Cardiac fibroblast (primary cell): Measurements from ENCODE around the gene TLR6.

Source experiments
- DNase-seq, 2 donors: peaks; one replicate each; pipeline versions ENCODE4 v3.0.0 to v3.0.0-alpha.2; 2010; ENCODE audit warnings: low read depth in 2 of 2
- H3K4me3 ChIP-seq, 2 donors: replicated peaks in 1 of 2; 1 replicate in 1 of 2; 2 replicates in 1 of 2; pipeline ENCODE4 v1.5.1; 2011; ENCODE audit warnings: low read depth in 2 of 2, low read length in 2 of 2, mild to moderate bottlenecking in 2 of 2, moderate library complexity in 1 of 2
- TF ChIP-seq, protein P1 (sequence below): IDR thresholded peaks from one replicate; pipeline ENCODE4 v1.5.1; 2011; ENCODE audit warnings: low read depth, mild to moderate bottlenecking, low read length, inconsistent platforms

The TLR6 gene

GRCh38 chr4:38868059-38868960, 11.7 kb upstream of the TLR6 start:
- peak overlapping the region; percentile 78 to 93 for H3K4me3 ChIP-seq
- TF ChIP-seq, protein P1, sequence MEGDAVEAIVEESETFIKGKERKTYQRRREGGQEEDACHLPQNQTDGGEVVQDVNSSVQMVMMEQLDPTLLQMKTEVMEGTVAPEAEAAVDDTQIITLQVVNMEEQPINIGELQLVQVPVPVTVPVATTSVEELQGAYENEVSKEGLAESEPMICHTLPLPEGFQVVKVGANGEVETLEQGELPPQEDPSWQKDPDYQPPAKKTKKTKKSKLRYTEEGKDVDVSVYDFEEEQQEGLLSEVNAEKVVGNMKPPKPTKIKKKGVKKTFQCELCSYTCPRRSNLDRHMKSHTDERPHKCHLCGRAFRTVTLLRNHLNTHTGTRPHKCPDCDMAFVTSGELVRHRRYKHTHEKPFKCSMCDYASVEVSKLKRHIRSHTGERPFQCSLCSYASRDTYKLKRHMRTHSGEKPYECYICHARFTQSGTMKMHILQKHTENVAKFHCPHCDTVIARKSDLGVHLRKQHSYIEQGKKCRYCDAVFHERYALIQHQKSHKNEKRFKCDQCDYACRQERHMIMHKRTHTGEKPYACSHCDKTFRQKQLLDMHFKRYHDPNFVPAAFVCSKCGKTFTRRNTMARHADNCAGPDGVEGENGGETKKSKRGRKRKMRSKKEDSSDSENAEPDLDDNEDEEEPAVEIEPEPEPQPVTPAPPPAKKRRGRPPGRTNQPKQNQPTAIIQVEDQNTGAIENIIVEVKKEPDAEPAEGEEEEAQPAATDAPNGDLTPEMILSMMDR: no peak
- peak; percentile 44 to 50 for DNase-seq

- peak; percentile 78 to 91 for DNase-seq
- TF ChIP-seq, protein P1: no peak
- peak within 1 kb of the TSS; percentile 78 to 93 for H3K4me3 ChIP-seq
These were observed 11.0 kb upstream of the TLR6 start, which contains the start of gene FAM114A1 for GRCh38 chr4:38867478-38868058. Gene FAM114A1 (plus strand): TSS chr4:38867806. CDS start chr4:38878079, 10,273 bp downstream.

GRCh38 chr4:38866973-38867477, 10.4 kb upstream of the TLR6 start:
- DNase-seq: no peak
- TF ChIP-seq, protein P1: no peak
- H3K4me3 ChIP-seq: peak overlapping the region; percentile 37 to 40

DNA sequence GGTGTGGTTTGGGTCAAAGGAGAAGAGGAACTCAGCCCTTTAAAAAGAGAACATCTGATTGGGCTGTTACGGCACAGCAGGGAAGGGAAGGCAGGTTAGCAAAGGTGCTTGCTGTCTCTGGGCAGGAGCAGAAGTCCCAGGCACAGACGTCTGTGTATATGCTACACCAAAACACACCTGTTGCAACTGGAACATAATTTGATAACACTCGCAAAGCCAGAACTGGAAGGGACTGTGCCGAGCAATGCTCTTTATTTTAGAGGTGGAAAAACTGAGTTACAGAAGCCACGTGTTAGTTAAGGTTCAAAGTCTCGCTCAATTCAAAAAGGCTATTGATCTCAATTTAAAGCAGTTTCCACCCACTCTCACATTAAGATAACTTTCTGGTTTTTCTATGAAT, 8.8 kb upstream of the TLR6 start:
- TF ChIP-seq, protein P1: no peak
- no peak overlapping the region for H3K4me3 ChIP-seq
- no peak for DNase-seq

- no peak overlapping the region for H3K4me3 ChIP-seq
- TF ChIP-seq, protein P1: no peak
- no peak for DNase-seq
These were observed 5.2 kb upstream of the TLR6 start for GRCh38 chr4:38861791-38862190.

DNA sequence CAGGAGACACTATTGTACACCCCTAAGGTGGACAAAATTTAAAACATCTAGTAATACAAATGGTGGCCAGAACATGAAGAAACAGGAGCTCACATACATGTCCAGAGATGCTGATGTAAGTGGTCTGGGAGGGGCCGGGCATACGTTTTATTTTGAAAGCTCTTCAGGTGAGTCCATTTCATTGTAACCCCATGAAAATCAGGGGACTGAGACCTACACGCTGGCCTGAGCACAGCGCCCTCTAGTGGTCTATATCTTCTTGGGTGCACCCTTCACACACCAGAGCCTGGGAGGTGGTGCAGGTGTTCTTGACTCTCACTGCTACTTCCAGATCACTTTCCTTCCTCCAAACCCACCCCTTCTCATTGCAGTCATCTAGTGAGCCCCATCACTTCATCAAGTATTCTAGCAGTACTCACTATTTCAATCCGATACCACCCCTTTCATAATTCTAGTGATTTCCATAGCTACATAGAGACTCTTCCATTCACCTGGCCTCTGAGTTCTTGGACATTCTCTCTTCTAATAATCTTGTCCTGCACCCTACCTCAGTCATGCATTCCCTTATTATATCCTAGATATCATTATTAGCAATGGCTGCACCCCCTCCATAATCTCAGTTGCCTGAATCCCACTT, 4.3 kb upstream of the TLR6 start:
- DNase-seq: peak; percentile 39 to 70
- TF ChIP-seq, protein P1: peak; percentile 79

More for the DNA sequence above, 4.3 kb upstream of the TLR6 start:
- no peak overlapping the region for H3K4me3 ChIP-seq
